HFFc6 (cell line): ENCODE results near the gene SPG7. TPM values are rescaled to one million over a fixed set of nuclear protein-coding genes. Genes with fewer than 3 reads are reported as not detected.

Source experiments
- DNase-seq: peaks from one replicate; pipeline ENCODE4 v3.0.0-alpha.2; 2018
- H3K27ac Mint-ChIP-seq: 2 replicates; pipeline ENCODE4 v1.8.0; 2020; ENCODE audit warnings: mild to moderate bottlenecking, mixed read lengths
- H3K27me3 Mint-ChIP-seq: 2 replicates; pipeline ENCODE4 v1.8.0; 2021; ENCODE audit warnings: mild to moderate bottlenecking, moderate library complexity, mixed read lengths; ENCODE audit not compliant: insufficient read depth
- H3K36me3 Mint-ChIP-seq: 2 replicates; pipeline ENCODE4 v1.8.0; 2021; ENCODE audit warnings: low read depth, mixed read lengths
- H3K4me1 Mint-ChIP-seq: 2 replicates; pipeline ENCODE4 v1.8.0; 2020; ENCODE audit warnings: low read depth, mixed read lengths
- H3K4me3 Mint-ChIP-seq: 2 replicates; pipeline ENCODE4 v1.8.0; 2020; ENCODE audit warnings: mild to moderate bottlenecking, moderate library complexity, mixed read lengths
- H3K9me3 Mint-ChIP-seq: 2 replicates; pipeline ENCODE4 v1.8.0; 2020; ENCODE audit warnings: mild to moderate bottlenecking, mixed read lengths
- CTCF ChIP-seq: fragments of 200-600 bp; sonication (generic); IDR thresholded peaks from 2 replicates; pipeline ENCODE4 v1.5.0; 2021; ENCODE audit warnings: antibody characterized with exemption, mild to moderate bottlenecking
- total RNA-seq, 6 experiments: library from RNA; stranded (reverse); fragmentation: NEBNext Ultra II Directional; extraction: Animal tissue kit (Norgen Biotek cat#: 25700); gene quantifications; 2 replicates in 1 of 6; 3 replicates in 5 of 6; pipeline ENCODE4 v1.2.3, GENCODE V29; 2021

The SPG7 gene
- total RNA-seq, 6 experiments from 2014 or later: 81.5 to 97.0 (median 89.6) TPM

GRCh38 chr16:89602273-89602951 lies 94.2 kb downstream of the SPG7 start:
- no peak for TF ChIP-seq CTCF
- DNase-seq: peak; percentile 79
- Mint-ChIP-seq H3K4me1 (peaks cover 20% of the 10 kb centered on the region), H3K4me3 (peak overlapping the region; percentile 76), H3K27me3 (peaks cover under 1% of the 10 kb centered on the region; the same call in 1 of the 2 replicates), H3K27ac (peak overlapping the region; percentile 82), H3K36me3 (no peaks in the 10 kb centered on the region), H3K9me3 (no peaks in the 10 kb centered on the region)

DNA sequence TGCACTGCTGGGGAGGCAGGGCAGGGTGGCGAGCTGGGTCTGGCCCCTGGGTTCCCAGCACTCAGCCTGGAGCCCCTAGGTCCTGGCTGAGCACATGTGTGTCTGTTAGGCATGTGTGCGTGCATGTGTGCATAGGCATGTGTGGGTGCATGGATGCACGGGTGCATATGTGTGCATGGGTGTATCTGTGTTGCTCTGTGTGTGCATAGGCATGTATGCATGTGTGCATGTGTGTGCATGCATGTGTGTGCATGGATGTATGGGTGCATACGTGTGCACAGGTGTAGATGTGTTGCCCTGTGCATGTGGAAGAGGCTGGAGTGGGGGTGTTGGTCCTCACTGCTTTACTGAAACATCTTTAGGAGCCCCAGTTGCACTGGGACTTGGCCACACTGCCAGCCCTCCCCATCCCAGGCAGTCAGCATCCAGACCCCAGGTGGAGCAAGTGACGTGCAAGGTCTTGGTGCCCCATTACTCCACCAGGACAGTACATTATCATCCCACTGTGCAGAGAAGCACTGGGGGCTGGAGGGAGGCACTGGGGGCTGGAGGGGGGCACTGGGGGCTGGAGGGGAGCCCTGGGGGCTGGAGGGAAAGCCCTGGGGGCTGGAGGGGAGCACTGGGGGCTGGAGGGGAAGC lies 94.9 kb downstream of the SPG7 start:
- Mint-ChIP-seq H3K9me3 (no peaks in the 10 kb centered on the region), H3K4me3 (peak overlapping the region; percentile 76), H3K27ac (peak overlapping the region; percentile 82), H3K27me3 (peaks cover 2% of the 10 kb centered on the region; the same call in 1 of the 2 replicates), H3K36me3 (no peaks in the 10 kb centered on the region), H3K4me1 (peaks cover 20% of the 10 kb centered on the region)
- TF ChIP-seq CTCF: no peak
- no peak for DNase-seq

DNA sequence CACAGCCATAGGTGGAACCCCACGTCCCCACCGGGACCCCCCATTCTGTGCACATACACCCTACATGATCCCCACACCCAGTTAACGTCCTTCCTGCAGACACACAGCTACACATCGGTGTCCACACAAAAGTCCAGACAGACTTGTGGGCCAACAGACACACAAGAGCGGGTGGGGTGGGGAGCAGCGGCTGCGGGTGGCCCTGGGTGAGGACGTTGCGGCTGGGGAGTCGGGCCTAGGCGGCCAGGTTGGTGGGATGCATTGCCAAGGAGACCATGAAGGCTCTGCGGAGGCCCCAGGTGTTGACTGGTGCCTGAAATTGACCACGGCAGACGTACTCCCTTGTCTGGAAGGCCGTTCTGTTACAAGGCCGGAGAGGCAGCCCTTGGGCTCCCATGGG lies 96.6 kb downstream of the SPG7 start:
- no peak for TF ChIP-seq CTCF
- H3K4me1 Mint-ChIP-seq: peaks cover 15% of the 10 kb centered on the region
- H3K27me3 Mint-ChIP-seq: peaks cover 2% of the 10 kb centered on the region; the same call in 1 of the 2 replicates
- H3K9me3 Mint-ChIP-seq: no peaks in the 10 kb centered on the region
- DNase-seq: no peak
- no peak overlapping the region for H3K27ac Mint-ChIP-seq
- H3K36me3 Mint-ChIP-seq: no peaks in the 10 kb centered on the region
- no peak overlapping the region for H3K4me3 Mint-ChIP-seq

DNA sequence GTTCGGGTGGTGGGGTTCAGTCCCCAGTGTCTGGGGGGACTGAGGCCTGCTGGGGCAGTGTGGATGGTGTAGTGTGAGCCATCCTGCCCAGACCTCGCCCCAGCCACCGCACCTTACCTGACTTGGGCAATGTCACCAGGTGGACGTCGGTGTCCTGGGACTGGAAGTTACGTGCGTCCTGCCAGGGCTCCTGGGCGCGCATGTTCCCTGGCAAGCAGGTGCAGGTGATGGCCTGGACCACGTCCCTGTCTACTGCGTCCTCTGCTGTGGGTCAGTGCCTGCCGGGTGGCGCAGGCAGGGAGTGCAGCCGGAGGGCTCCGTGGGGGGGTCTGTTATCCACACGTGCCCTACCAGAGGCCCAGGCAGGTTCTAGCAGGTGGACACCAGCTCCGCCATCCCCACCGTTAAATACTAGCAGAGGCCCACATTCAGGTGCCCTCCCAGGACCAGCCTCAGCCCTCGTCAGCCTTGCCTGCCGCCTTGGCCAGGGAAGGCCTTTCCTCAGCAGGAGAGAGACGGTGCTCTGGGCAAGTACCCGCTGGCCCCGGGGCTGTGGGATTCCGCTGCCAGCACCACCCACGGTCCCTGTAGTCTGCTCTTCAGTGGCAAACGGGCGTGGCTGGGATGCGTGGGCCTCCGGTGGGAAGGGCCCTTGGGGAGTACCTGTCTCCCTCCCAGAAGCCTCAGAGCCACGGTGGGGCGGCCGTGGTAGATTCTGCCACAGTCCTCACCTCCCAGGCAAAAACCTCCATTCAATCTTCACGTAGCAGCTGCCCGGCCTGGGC lies 97.2 kb downstream of the SPG7 start:
- peaks cover 15% of the 10 kb centered on the region for H3K4me1 Mint-ChIP-seq
- H3K4me3 Mint-ChIP-seq: no peak overlapping the region
- no peak for TF ChIP-seq CTCF
- H3K27me3 Mint-ChIP-seq: peaks cover 2% of the 10 kb centered on the region; the same call in 1 of the 2 replicates
- H3K36me3 Mint-ChIP-seq: no peaks in the 10 kb centered on the region
- DNase-seq: no peak
- no peak overlapping the region for H3K27ac Mint-ChIP-seq
- no peaks in the 10 kb centered on the region for H3K9me3 Mint-ChIP-seq

- H3K4me3 Mint-ChIP-seq: no peak overlapping the region
- H3K27ac Mint-ChIP-seq: no peak overlapping the region
- peaks cover 15% of the 10 kb centered on the region for H3K4me1 Mint-ChIP-seq
- H3K27me3 Mint-ChIP-seq: peaks cover 2% of the 10 kb centered on the region; the same call in 1 of the 2 replicates
- no peak for DNase-seq
- no peaks in the 10 kb centered on the region for H3K36me3 Mint-ChIP-seq
- no peak for TF ChIP-seq CTCF
- H3K9me3 Mint-ChIP-seq: no peaks in the 10 kb centered on the region
Observed at GRCh38 chr16:89606006-89606405, 97.8 kb downstream of the SPG7 start.

Other genes with a start within 250 kb of the SPG7 start
- 100 to 1,000 TPM; 110 to 120 (median 116) TPM for gene ANKRD11, start 17.8 kb upstream of the SPG7 start, total RNA-seq
- 1,000 to 10,000 TPM; 1,572 to 1,808 (median 1,628) TPM for gene RPL13, start 52.3 kb downstream of the SPG7 start, total RNA-seq
- 10 to 100 TPM; 17.6 to 22.2 (median 19.3) TPM for gene CPNE7, start 67.4 kb downstream of the SPG7 start, total RNA-seq
- not detected for gene DPEP1, start 105.2 kb downstream of the SPG7 start, total RNA-seq
- gene CHMP1A, start 149.3 kb downstream of the SPG7 start, total RNA-seq: 10 to 100 TPM; 85.6 to 93.1 (median 87.2) TPM
- 10 to 100 TPM in 1 of 6 experiments, 1 to 10 TPM in 5; 6.3 to 10.1 (median 7.8) TPM for gene SPATA33, start 149.4 kb downstream of the SPG7 start, total RNA-seq
- 10 to 100 TPM; 45.5 to 61.7 (median 48.6) TPM for gene CDK10, start 178.3 kb downstream of the SPG7 start, total RNA-seq
- 1 to 10 TPM; 5.6 to 6.9 (median 5.9) TPM for gene SPATA2L, start 193.3 kb downstream of the SPG7 start, total RNA-seq
- 10 to 100 TPM; 12.7 to 19.3 (median 16.1) TPM for gene VPS9D1, start 212.5 kb downstream of the SPG7 start, total RNA-seq
- gene ZNF276, start 213.1 kb downstream of the SPG7 start, total RNA-seq: 10 to 100 TPM in 3 of 6 experiments, 1 to 10 TPM in 3; 7.8 to 16.7 (median 9.7) TPM